Mucosa of descending colon (tissue), 3 donors: ENCODE data around the gene EPHA2. TPM values are rescaled to one million over a fixed set of nuclear protein-coding genes. Genes with fewer than 3 reads are reported as not detected.

Experiments used
- ATAC-seq: fragments of 200-7000 bp; cut with Tn5 transposase; one replicate; pipeline ENCODE4 v1.9.1; 2020; ENCODE audit warnings: mild to moderate bottlenecking, moderate library complexity
- DNase-seq, 3 donors: peaks; one replicate each; pipeline ENCODE4 v3.0.0-alpha.2; 2020
- H3K36me3 ChIP-seq: fragments of 200-600 bp; one replicate; pipeline ENCODE4 v1.8.0; 2021; ENCODE audit warnings: low read depth, mild to moderate bottlenecking
- H3K4me1 ChIP-seq: fragments of 200-600 bp; one replicate; pipeline ENCODE4 v1.8.0; 2021; ENCODE audit warnings: low read depth, mild to moderate bottlenecking
- H3K4me3 ChIP-seq: fragments of 200-600 bp; one replicate; pipeline ENCODE4 v1.8.0; 2021; ENCODE audit warnings: mild to moderate bottlenecking
- H3K9me3 ChIP-seq: fragments of 200-600 bp; one replicate; pipeline ENCODE4 v1.8.0; 2021; ENCODE audit warnings: mild to moderate bottlenecking
- intact Hi-C, 2 donors: fragments of 100-400 bp; cut with DNase I in 1 of 2; cut with micrococcal nuclease in 1 of 2; formaldehyde crosslinking; loops; one replicate each; pipeline versions ENCODE4 v1.11.0 to v1.11.1; 2022; cut with DNase I, micrococcal nuclease
- total RNA-seq, 3 donors: library from RNA; stranded (reverse); fragmentation: NEBNext Ultra II Directional in 2 of 3; extraction: Animal tissue kit (Norgen Biotek cat#: 25700) in 2 of 3; gene quantifications; one replicate each; pipeline versions ENCODE4 v1.2.1 to v1.2.4, GENCODE V29; 2021 to 2023
- TF ChIP-seq, protein P1 (sequence below): fragments of 200-600 bp; IDR thresholded peaks from one replicate; pipeline ENCODE4 v1.8.0; 2022; ENCODE audit warnings: antibody characterized with exemption, mild to moderate bottlenecking
- donor health status: DM: no; HTN: no; CAD: no; lungs with moderate emphysema.
- donor health status: DM: no; HTN: no; CAD: no.
- donor health status: DM: no; HTN: yes; CAD: no.

The EPHA2 gene
- total RNA-seq, 3 donors from 2014 or later, result 36.8 to 43.5 (median 43.5) TPM

DNA sequence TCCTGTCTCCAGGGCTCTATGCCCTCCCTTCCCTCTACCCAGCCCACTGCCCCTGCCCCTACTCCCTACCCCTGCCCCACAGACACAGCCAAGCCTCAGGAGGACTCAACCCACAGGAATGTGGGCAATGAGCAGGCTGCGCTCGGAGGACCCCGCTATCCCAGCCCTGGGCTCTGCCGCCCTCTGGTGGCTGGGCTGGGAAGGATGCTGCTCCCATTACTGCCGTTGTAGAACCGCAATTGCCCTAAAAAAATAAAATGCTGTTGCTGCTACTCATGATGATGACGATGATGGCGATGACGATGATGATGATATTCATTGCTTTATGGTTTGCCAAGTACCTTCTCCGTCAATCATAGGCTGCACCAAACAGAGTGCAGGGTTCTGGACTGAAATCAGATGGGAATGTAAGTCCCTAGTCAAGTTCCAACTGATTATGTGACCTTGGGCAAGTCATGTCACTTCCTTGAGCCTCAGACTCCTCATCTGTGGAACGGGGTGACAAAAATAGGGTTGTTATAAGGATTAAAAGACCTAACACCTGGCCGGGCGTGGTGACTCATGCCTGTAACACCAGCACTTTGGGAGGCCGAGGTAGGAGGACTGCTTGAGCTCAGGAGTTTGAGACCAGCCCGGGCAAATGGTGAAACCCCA, 32.0 kb upstream of the EPHA2 start:
- H3K36me3 ChIP-seq, result no peaks in the 10 kb centered on the region
- ATAC-seq, result peak; percentile 79
- intact Hi-C loops, result loop anchor here (2.0 kb wide), 2 partner anchors 105 to 109 kb away; no protein-coding TSS in a partner anchor
- H3K9me3 ChIP-seq, result no peaks in the 10 kb centered on the region
- no peak overlapping the region for H3K4me3 ChIP-seq
- TF ChIP-seq, protein P1, sequence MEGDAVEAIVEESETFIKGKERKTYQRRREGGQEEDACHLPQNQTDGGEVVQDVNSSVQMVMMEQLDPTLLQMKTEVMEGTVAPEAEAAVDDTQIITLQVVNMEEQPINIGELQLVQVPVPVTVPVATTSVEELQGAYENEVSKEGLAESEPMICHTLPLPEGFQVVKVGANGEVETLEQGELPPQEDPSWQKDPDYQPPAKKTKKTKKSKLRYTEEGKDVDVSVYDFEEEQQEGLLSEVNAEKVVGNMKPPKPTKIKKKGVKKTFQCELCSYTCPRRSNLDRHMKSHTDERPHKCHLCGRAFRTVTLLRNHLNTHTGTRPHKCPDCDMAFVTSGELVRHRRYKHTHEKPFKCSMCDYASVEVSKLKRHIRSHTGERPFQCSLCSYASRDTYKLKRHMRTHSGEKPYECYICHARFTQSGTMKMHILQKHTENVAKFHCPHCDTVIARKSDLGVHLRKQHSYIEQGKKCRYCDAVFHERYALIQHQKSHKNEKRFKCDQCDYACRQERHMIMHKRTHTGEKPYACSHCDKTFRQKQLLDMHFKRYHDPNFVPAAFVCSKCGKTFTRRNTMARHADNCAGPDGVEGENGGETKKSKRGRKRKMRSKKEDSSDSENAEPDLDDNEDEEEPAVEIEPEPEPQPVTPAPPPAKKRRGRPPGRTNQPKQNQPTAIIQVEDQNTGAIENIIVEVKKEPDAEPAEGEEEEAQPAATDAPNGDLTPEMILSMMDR, result peak; percentile 87
- DNase-seq, result peak; percentile 77 to 88 (median 84)
- peaks cover 24% of the 10 kb centered on the region for H3K4me1 ChIP-seq

DNA sequence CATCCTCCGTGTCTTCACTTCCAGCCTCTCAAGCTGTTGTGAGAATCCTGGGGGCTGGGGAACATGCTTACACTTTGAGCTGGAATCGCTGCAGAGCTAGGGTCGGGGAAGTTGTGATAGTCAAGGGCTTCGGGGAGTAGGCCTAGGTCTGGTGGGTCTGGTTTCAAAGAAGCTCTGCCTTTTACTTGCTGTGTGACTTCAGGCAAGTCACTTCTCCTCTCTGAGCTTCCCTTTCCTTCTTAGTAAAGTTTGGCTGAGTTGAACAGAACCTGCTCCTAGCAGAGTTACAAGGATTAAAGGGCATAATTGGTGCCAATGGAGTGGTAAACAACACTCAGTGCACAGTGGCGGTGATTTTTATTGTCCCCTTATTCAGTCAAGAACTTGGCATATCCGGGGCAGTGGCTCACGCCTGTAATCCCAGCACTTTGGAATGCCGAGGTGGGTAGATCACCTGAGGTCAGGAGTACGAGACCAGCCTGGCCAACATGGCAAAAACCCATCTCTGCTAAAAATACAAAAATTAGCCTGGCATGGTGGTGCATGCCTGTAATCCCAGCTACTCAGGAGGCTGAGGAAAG, 30.9 kb upstream of the EPHA2 start:
- Histone ChIP-seq H3K4me3 (no peak overlapping the region), H3K9me3 (no peaks in the 10 kb centered on the region), H3K36me3 (no peaks in the 10 kb centered on the region), H3K4me1 (peaks cover 29% of the 10 kb centered on the region)
- TF ChIP-seq, protein P1, result no peak
- intact Hi-C loops, result loop anchor here (2.0 kb wide), 2 partner anchors 104 to 108 kb away; no protein-coding TSS in a partner anchor
- ATAC-seq, result peak; percentile 55
- DNase-seq, result peak in 2 of 3 donors; percentile 63

DNA sequence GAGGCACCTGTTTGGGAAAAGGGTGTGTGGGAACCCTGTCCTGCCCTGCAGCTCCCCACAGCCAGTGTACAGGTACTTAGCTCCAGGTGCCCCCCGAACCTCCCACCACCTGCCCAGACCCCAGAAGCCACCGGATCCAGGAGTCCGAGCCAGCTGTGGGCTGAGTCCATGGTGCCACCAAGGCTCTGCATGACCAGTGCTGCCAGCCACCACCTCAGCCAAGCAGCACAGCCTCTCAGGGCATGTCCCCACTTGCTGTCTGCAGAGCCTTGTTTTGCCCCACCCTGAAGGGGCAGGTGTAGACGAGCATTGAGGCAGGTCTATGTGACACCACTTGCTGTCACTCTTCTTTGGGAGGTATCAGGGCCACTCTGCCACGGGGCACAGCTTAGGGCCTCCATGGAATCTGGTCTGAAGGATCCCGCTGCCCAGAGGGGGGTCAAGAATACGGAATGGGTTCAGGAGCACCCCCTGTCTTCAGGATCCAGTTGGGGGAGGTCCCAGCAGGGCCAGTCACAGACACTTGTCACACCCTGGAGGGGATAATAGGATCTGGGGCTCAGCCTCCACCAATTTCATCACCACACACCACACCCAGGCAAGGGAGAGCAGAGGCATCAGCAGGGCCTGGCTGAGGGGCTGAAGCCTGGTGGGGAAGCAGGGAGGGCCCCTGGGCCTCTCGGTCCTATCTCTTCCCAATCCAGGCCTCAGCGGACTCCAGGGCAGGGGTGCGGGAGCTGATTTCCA, 28.9 kb upstream of the EPHA2 start:
- no peak for ATAC-seq
- Histone ChIP-seq H3K4me1 (peaks cover 30% of the 10 kb centered on the region), H3K36me3 (no peaks in the 10 kb centered on the region), H3K4me3 (no peak overlapping the region), H3K9me3 (no peaks in the 10 kb centered on the region)
- no peak for DNase-seq
- TF ChIP-seq, protein P1, result no peak
- intact Hi-C loops, result no loop called here

DNA sequence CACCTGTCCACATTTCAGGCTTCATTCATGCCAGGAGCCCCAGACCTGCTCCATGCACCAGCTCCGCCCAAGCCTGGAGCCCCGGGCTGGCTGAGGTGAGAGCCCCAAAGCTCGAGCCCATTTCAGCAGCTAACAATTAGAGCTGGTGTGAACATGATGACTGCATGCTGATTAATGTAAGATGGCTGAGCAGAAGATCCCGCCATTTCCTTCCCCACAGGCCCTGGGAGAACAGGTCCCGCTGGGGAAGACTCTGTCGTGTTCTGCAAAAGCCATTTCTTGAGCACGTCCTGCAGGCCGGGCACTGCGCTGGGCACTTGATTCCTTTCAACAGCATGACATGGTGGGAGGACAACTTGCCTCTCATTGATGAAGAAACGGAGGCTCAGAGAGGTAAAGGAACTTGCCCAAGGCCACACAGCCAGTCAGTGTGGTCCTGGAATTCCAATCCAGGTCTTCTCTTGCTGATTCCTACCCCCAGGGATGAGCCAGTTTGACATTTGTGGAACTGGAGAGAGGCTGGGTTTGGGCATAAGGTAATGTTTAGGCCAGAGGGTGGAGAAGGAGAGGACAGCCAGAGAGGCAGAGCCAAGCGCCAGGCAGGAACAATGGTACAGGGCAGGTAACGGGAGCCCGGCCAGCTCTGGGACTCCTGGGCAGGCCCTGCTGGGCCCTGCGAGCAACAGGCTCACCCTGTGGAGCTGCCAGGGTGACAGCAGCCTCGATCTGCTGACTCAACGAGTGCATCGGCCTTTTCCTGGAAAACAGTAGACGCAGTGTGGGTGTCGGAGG, 28.1 kb upstream of the EPHA2 start:
- no peak for DNase-seq
- TF ChIP-seq, protein P1, result no peak
- no peak for ATAC-seq
- Histone ChIP-seq H3K4me3 (no peak overlapping the region), H3K9me3 (no peaks in the 10 kb centered on the region), H3K36me3 (no peaks in the 10 kb centered on the region), H3K4me1 (peaks cover 30% of the 10 kb centered on the region)
- intact Hi-C loops, result no loop called here

DNA sequence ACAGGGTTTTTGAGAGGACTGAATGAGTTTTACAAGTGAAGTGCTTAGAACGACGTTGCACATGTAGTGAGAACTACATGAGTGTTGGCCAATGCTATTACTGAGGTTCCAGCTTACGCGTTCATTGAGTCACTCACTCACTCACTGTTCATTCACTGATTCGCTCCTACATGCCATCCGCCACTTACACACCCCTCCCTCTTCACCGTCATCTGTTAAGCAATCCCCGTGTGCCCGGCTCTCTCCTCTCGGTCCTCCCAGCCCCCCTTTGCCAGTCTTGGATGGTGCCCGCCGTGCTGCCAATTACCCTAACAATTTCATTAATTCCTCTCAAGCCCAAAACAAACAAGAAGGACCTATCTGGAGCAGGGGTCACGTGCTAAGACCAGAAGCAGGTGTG, 27.3 kb upstream of the EPHA2 start:
- ATAC-seq (no peak), DNase-seq (no peak)
- Histone ChIP-seq H3K36me3 (no peaks in the 10 kb centered on the region), H3K9me3 (no peaks in the 10 kb centered on the region), H3K4me1 (peaks cover 29% of the 10 kb centered on the region), H3K4me3 (no peak overlapping the region)
- TF ChIP-seq, protein P1, result no peak
- intact Hi-C loops, result no loop called here
